CD4-positive, alpha-beta T cell treated with Interleukin-21 for 1 hour (primary cell): ENCODE measurements around the gene FOXD1.

Experiments used
- DNase-seq: peaks from one replicate; pipeline ENCODE4 v3.0.0-alpha.2; 2020

The FOXD1 gene

DNA sequence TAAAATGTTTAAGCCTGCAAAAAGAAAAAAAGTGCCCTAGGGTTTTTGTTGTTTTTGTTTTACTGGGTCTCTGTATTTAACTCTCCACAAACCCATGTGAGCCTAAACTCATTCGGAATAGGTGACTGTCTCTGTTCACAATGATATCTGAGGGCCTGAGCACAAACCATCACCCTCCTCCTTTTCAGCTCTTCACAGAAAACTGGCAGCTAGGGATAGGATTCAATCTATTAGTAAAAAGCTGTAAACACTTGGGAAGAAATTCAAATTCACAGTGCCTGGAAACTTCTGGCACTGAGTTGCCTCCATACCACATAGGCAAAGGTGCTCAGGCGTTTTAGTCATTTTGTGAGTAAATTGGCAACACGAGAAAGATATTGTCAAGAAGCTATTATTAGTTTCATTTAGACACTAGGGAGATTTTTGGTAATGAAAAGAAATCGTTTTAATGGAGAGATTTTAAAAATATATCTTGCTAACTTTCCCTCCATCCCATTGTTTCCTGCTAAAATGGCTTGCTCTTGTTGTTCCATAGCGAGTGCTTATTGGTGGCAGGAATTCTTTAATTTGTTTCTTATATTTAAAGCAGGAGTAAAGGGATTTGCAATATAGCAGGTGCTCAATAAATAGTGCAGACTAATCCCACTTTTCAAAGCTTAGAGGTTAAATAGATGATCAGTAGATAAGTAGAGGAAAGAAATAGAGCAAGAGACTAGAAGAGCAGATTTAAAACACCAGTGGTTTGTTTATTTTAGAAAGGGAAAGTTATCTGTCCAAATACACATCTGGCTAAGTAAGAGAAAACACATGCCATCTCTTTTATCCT lies 9.7 kb downstream of the FOXD1 start:
- no peak for DNase-seq

GRCh38 chr5:73437777-73438644 lies 10.6 kb downstream of the FOXD1 start:
- no peak for DNase-seq

- no peak for DNase-seq
Measured at GRCh38 chr5:73437101-73437776, 11.3 kb downstream of the FOXD1 start.

GRCh38 chr5:73436535-73437100 lies 12.0 kb downstream of the FOXD1 start:
- DNase-seq, result no peak

- no peak for DNase-seq
Measured at GRCh38 chr5:73435759-73436534, 12.6 kb downstream of the FOXD1 start.

GRCh38 chr5:73434907-73435306 lies 13.7 kb downstream of the FOXD1 start:
- DNase-seq, result no peak

DNA sequence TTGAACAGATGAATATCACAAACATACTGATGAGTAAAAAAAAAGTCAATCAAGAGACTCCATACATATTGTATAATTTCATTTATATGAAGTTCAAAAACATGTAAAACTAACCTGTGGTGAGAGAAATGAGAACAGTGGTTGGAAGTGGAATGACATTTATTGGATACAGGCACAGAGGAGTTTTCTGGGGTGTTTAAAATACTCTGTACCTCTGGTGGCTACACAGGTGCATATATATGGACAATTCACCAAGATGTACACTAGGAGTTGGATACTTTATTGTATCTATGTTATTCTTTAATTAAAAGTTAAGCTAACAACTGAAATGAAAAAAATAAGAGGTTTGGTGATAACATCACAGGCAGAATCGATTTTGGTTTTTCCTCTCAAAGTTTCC lies 14.1 kb downstream of the FOXD1 start:
- no peak for DNase-seq

DNA sequence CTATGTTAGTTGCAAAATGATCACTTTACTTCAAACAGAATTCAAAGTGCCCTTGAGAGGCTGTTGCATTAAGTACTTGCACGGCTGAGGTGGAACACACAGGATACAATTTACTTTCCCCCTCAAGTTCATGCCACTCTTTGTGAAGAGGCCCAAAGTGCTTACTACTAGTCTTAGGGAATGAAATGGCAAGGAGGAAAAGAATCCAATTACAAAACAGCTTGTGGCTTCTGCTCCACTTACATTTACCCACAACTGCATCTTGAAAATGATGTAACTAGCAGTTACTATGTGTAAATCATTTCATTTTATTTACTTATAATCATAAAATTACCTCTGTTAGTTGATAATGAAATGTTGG lies 14.6 kb downstream of the FOXD1 start:
- no peak for DNase-seq

DNA sequence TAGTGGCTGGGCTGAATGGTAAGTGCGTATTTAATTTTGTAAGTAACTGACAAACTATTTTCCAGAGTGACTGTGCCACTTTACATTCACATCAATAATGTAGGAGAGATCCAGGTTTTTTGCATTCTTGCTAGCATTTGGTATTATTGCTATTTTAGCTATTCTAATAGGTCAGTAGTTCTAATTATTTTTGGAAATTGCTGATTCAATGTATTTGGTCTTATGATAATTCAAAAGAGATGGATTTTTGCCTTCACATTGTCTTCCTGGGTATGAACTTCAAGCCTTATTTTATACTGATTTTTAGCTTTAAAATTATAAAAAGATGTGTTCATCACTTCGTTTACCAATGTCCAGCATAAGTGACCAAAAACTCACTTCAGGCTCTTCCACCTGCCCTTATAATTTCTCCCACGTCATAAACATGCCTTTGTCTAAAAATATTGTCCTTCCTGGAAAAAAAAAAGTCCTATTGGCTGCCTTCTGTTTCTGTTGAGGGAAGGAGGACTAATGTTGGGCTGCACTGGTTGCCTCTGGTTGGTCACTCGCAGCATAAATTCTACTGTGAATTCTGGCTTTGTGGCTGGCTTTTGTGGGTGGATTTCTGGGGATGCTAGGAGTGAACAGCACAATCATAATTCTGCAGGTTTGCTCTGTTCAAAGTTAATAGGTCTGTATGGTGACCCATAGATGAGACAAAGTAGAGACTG lies 15.2 kb downstream of the FOXD1 start:
- DNase-seq, result no peak

DNA sequence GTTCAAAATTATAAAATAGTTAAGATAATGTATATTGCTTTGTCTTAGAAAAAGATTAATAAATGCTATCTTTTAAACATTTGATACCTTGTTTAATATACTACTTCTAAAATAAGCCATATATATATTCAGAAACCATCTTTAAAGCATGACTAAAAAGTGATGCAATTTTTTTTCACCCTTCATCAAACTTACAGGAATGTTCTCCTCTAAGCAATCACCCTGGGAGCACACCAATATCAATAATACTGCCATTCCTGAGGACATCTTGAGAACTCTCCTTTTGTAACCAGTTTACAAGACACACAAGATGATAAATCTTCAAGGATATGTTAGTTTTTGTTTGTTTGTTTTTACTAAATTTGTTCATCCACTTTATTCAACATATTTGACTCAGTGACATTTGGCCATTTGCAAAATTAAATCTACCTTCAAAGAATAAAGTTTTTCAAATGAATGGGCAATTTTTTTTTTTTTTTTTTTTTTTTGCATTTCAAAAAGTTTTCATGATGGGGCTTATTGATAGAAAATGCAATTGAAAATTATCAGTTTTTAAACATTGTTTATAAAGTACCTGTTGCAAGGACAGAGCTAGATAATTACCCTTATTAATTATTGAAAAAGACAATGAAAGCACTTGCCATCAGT lies 17.2 kb downstream of the FOXD1 start:
- DNase-seq, result no peak

DNA sequence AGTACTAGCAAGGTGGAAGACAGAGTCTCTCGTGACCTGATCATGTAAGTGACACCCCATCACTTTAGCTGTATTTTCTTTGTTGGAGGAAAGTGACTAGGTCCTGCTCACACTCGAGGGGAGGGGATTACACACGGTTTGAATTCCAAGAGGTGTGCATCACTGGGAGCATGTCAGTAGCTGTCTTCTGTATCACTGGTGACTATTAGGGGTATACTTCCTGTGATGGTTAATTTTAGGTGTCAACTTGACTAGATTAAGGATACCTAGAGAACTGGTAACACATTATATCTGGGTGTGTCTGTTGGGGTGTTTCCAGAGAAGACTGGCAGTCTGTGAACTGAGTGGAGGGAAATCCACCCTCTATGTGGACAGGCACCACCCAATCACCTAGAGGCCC lies 22.5 kb downstream of the FOXD1 start:
- DNase-seq, result no peak

DNA sequence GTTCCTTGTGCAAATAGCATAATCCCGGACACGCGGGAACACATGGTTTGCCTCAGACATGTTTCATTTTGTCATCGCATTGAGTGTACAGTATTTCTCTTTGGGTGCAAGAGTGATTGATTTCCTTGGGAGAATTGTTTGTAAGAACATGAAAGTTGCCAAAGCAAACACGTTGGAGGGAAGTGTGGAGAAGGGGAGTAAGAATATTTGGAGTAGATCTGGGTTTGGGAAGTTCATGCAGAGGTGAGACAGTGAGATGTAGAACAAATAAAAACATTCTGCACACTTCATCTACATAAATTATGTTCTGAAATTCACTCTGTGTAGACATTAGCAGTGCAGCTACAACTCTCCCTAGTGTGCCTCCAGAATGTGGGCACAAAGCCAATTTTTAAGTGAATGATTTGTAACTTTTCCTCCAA lies 24.0 kb downstream of the FOXD1 start:
- no peak for DNase-seq

DNA sequence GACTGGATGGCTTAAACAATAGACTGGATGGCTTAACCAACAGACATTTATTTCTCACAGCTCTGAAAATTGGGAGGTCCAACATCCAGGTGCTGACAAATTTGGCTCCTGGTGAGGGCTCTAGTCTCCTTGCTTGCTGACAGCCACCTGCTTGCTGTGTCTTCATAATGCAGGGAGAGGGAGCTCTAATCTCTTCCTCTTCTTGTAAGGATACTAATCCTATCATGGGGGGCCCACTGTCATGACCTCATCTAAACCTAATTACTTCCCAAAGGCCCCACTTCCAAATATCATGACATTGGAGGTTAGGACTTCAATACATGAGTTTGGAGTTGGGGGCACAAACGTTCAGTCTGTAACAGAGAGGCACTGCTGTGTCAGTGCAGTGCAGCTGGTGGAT lies 26.4 kb downstream of the FOXD1 start:
- no peak for DNase-seq

DNA sequence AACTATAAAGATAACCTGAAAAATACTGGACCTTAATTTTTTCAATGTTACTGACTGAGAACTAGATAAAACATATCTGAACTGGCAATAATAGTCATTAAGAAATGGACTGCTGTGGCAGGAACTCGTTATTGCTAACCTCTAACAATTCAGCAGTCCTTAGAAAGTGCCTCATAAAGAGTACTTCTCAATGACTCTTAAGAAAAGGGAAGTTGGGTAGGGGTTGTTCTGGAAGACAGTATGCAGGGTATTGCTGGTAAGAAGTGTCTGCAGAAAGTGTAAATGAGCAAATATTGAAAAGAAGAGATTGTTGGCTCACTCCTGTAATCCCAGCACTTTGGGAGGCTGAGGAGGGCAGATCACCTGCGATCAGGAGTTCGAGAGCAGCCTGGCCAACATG lies 27.9 kb downstream of the FOXD1 start:
- no peak for DNase-seq

DNA sequence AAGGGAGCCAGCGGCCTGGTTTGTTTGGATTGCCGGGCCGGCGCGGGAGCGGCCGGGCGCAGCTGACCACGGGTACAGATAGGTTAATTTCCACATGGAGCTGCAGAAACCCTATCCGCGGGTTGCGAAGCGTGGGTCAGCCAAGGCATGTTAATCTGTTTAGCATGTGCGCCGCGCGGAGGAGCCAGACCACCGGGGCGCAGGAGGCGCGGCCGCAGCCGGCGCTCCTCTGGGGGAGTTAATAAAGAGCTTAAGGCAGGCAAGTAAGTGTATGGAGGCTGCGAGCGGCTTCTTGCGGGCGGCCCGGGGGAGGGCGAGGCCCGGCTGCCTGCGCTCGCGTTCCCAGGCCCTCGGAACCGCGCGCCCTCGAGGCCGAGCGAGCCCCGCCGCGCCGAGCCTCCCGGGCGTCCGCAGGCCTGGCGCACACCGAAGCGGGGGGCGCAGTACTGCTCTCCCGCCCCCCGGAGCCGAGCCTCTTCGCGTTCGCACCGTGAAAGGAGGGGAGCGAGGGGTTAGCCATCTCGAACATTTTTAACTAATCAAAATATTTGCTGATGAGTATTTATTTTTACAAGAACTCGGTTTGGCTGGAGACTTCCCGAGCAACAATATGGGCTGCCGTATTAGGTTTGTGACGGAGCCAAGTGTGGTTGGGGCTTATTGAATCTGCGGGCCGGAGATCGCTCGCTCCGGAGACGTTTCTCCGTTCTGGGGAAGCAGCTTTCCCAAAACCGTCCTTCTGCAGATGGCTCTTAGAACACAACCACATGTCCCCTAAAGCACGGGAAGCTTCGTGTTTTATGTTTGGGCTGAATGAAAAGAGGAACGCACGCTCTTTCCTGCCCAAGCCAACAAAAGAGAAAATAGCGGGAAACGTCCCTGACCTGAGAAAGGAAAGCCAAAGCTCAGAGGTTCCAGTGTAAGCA lies 28.8 kb downstream of the FOXD1 start:
- no peak for DNase-seq

DNA sequence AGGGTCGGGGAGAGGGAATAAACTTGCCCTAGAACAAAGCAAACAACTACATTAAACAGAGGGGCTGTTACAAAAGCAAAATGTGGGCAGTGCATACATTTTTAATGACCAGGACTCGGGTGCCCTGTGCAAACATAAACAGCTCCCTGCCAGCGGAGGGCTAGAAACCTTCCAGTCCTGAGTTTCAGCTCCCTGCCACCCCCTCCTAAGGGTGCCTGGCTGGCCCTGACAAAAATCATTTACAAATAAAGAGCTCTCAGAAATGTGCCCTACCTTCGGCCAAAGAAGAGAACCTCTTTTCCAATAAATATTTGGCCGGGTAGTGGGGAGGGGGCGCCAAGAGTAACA lies 29.5 kb downstream of the FOXD1 start:
- no peak for DNase-seq

GRCh38 chr5:73418244-73418691 lies 30.3 kb downstream of the FOXD1 start:
- DNase-seq, result no peak

DNA sequence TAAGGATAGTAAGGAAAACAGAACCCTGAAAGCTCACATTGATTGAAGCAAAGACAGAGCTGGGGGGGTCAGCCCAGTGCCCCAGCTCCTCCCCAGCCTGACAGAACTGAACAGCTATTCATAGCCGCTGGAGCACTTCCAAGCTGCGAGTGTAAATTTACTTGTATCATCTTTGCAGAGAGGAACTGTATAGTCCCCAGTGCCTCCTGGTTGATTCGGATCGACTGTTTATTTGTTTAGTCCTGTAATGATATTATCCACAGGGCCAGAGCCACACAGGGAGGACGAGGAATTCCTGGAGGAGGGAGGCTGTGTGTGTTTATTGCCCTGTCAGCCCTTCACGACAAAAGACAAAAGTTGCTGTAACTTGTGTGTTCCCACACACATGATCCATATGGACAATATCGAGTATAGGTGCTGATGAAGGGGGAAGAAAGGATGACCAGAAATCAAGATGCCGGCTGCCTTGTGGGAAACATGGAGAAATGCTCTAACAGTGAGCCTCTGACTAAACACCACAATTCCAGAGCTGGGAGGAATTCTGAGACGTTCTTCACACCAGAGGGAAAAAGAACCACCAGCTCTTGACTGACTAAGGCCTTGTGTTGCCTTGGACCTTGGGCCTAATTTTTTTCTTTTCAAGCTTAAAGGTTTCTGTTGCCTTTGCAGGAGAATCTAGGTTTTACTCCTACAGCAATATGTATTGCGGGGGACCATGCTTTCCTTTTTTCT lies 31.1 kb downstream of the FOXD1 start:
- DNase-seq, result no peak

DNA sequence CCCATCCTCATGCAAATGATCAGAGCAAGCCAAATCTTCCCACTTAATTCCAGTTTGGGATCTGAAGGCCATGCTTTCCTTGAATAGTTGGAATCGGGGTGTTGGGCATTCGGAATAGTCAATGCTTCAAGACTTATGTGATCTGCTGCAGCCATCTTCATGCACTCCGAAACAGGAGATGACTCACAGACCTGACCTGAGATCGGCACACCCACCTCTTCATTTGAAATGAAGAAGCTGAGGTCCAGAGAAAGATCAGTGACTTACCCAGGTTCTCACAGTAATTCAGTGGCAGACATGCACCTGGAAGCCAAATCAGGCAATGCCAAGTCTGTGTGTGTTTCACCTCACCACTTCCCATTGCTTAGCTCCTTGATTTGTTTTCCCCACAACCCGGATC lies 33.0 kb downstream of the FOXD1 start:
- no peak for DNase-seq
